CD4-positive, CD25-positive, alpha-beta regulatory T cell (primary cell): Measurements from ENCODE around the gene GTPBP6. TPM values are rescaled to one million over a fixed set of nuclear protein-coding genes. Genes with fewer than 3 reads are reported as not detected.
A peak's percentile ranks its signal among the peaks of the same experiment; 100 is the strongest.

Experiments used
- ATAC-seq, 2 donors: fragments of 150-1000 bp; cut with Tn5 transposase; one replicate each; pipeline ENCODE4 v1.10.0; 2021; ENCODE audit warnings: low read depth in 2 of 2, moderate number of reproducible peaks in 2 of 2, moderate library complexity in 1 of 2
- DNase-seq, 3 donors: peaks; one replicate each; pipeline versions ENCODE4 v3.0.0 to v3.0.0-alpha.2; 2012 to 2022; ENCODE audit warnings: mixed read lengths in 1 of 3
- H3K27ac ChIP-seq: one replicate; pipeline ENCODE4 v1.7.0; 2013; ENCODE audit warnings: mild to moderate bottlenecking, low read length; ENCODE audit not compliant: insufficient read depth, poor library complexity, severe bottlenecking
- H3K27me3 ChIP-seq: one replicate; pipeline ENCODE4 v1.7.0; 2013; ENCODE audit warnings: low read length; ENCODE audit not compliant: control insufficient read depth, insufficient read depth
- H3K36me3 ChIP-seq: one replicate; pipeline ENCODE4 v1.7.0; 2013; ENCODE audit warnings: mild to moderate bottlenecking, low read length, moderate library complexity; ENCODE audit not compliant: control insufficient read depth, insufficient read depth
- H3K4me1 ChIP-seq: 2 replicates; pipeline ENCODE4 v1.7.0; 2013; ENCODE audit warnings: mild to moderate bottlenecking, low read length; ENCODE audit not compliant: insufficient read depth, control insufficient read depth, poor library complexity, severe bottlenecking
- H3K4me3 ChIP-seq: one replicate; pipeline ENCODE4 v1.7.0; 2013; ENCODE audit warnings: low read depth, mild to moderate bottlenecking, low read length, moderate library complexity
- H3K9me3 ChIP-seq, 2 experiments: 1 replicate in 1 of 2; 2 replicates in 1 of 2; pipeline ENCODE4 v1.7.0; 2013; ENCODE audit warnings: low read length in 2 of 2, mild to moderate bottlenecking in 1 of 2, moderate library complexity in 1 of 2; ENCODE audit not compliant: control insufficient read depth in 2 of 2
- H3K27ac Mint-ChIP-seq, 3 donors: one replicate each; pipeline ENCODE4 v1.8.0; 2020 to 2022; ENCODE audit warnings: mild to moderate bottlenecking in 3 of 3, mixed read lengths in 3 of 3, moderate library complexity in 2 of 3
- H3K27me3 Mint-ChIP-seq: one replicate; pipeline ENCODE4 v1.8.0; 2022; ENCODE audit warnings: mild to moderate bottlenecking, mixed read lengths
- H3K36me3 Mint-ChIP-seq: one replicate; pipeline ENCODE4 v1.8.0; 2020; ENCODE audit warnings: mixed read lengths
- H3K4me1 Mint-ChIP-seq, 4 donors: one replicate each; pipeline ENCODE4 v1.8.0; 2020 to 2022; ENCODE audit warnings: mixed read lengths in 4 of 4, mild to moderate bottlenecking in 1 of 4
- H3K4me3 Mint-ChIP-seq, 4 donors: one replicate each; pipeline ENCODE4 v1.8.0; 2020 to 2022; ENCODE audit warnings: mild to moderate bottlenecking in 4 of 4, mixed read lengths in 4 of 4, moderate library complexity in 3 of 4
- H3K9me3 Mint-ChIP-seq, 7 donors: one replicate each; pipeline ENCODE4 v1.8.0; 2020 to 2022; ENCODE audit warnings: mixed read lengths in 7 of 7, mild to moderate bottlenecking in 3 of 7, moderate library complexity in 2 of 7
- polyA plus RNA-seq, 4 donors: library from polyadenylated mRNA; unstranded; fragments of 300-500 nt; fragmentation: Illumina TruSeq; gene quantifications; one replicate each; pipeline ENCODE4 v1.2.3, GENCODE V29; 2021
- total RNA-seq: library from RNA; stranded (reverse); gene quantifications from one replicate; pipeline ENCODE4 v1.2.3, GENCODE V29; 2022

GTPBP6 gene
- total and polyA plus RNA-seq, 5 donors from 2014 or later: 29.7 to 62.2 (median 36.7) TPM

GRCh38 chrX:336227-336626 is 17.6 kb upstream of the GTPBP6 start:
- H3K27ac Mint-ChIP-seq: no peak overlapping the region
- Histone ChIP-seq H3K36me3 (no peaks in the 10 kb centered on the region), H3K4me1 (peaks cover 4% of the 10 kb centered on the region), H3K9me3 (no peaks in the 10 kb centered on the region), H3K27ac (no peak overlapping the region), H3K27me3 (no peaks in the 10 kb centered on the region), H3K4me3 (no peak overlapping the region)
- peaks cover 14% of the 10 kb centered on the region for H3K36me3 Mint-ChIP-seq
- no peak for ATAC-seq
- H3K27me3 Mint-ChIP-seq: no peaks in the 10 kb centered on the region
- no peak overlapping the region for H3K4me3 Mint-ChIP-seq
- H3K4me1 Mint-ChIP-seq: peaks cover 0 to 2% (median 0%) of the 10 kb centered on the region in 4 donors
- DNase-seq: no peak
- peaks cover 0 to 8% (median 0%) of the 10 kb centered on the region in 7 donors for H3K9me3 Mint-ChIP-seq

GRCh38 chrX:335758-336155 is 17.2 kb upstream of the GTPBP6 start:
- no peaks in the 10 kb centered on the region for H3K36me3 ChIP-seq
- no peak for DNase-seq

GRCh38 chrX:334971-335757 is 16.6 kb upstream of the GTPBP6 start:
- no peak overlapping the region for H3K4me3 Mint-ChIP-seq
- H3K9me3 Mint-ChIP-seq: peaks cover 0 to 8% (median 0%) of the 10 kb centered on the region in 7 donors
- H3K27me3 ChIP-seq: no peaks in the 10 kb centered on the region
- no peaks in the 10 kb centered on the region for H3K27me3 Mint-ChIP-seq
- H3K36me3 ChIP-seq: no peaks in the 10 kb centered on the region
- peaks cover 14% of the 10 kb centered on the region for H3K36me3 Mint-ChIP-seq
- H3K4me1 ChIP-seq: peaks cover 8% of the 10 kb centered on the region
- H3K4me3 ChIP-seq: no peak overlapping the region
- no peak for DNase-seq
- H3K27ac ChIP-seq: no peak overlapping the region
- ATAC-seq: no peak
- peaks cover 0 to 2% (median 0%) of the 10 kb centered on the region in 4 donors for H3K4me1 Mint-ChIP-seq
- H3K27ac Mint-ChIP-seq: no peak overlapping the region
- no peaks in the 10 kb centered on the region for H3K9me3 ChIP-seq

More at GRCh38 chrX:335758-336155, 17.2 kb upstream of the GTPBP6 start:
- Histone ChIP-seq H3K27me3 (no peaks in the 10 kb centered on the region), H3K4me3 (no peak overlapping the region), H3K9me3 (no peaks in the 10 kb centered on the region), H3K4me1 (peaks cover 8% of the 10 kb centered on the region), H3K27ac (no peak overlapping the region)
- peaks cover 0 to 8% (median 0%) of the 10 kb centered on the region in 7 donors for H3K9me3 Mint-ChIP-seq
- H3K27ac Mint-ChIP-seq: no peak overlapping the region
- H3K36me3 Mint-ChIP-seq: peaks cover 14% of the 10 kb centered on the region
- no peak overlapping the region for H3K4me3 Mint-ChIP-seq
- no peak for ATAC-seq
- no peaks in the 10 kb centered on the region for H3K27me3 Mint-ChIP-seq
- H3K4me1 Mint-ChIP-seq: peaks cover 0 to 2% (median 0%) of the 10 kb centered on the region in 4 donors

GRCh38 chrX:334331-334891 is 15.8 kb upstream of the GTPBP6 start:
- no peaks in the 10 kb centered on the region for H3K27me3 ChIP-seq

DNA sequence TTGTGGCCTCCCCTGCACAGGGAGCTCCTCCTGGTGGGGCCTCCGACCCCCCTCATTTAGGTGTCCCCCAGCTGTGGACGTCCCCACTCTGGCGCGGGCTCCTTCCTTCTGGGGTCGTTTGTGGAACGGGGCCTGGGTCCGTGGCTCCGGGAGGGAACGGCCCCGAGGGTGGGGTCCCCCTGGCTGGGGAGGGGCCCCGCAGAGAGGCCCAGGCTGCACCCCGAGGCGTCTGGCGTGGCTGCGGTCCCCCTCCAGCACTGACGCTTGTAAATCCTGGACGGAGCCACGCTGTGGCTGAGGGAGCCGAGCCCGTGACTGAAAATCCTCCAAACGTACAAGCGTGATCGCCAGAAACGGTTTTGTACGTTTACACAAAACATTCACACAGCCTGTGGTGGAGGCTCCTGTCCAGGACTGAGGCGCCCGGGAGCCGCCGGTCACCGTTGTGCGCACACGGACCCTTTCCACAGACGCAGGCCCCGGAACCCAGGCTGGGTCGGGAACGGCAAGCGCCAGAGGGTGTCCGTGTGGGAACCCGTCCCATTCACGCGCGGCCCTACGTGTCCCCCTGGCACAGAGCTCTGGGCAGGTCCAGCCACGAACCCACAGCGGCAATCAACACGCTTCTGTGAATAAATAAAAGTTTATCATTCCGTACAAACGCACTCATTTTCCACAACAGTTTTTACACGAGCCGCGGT is 15.2 kb upstream of the GTPBP6 start:
- H3K4me3 Mint-ChIP-seq: no peak overlapping the region
- no peaks in the 10 kb centered on the region for H3K27me3 Mint-ChIP-seq
- H3K4me1 Mint-ChIP-seq: peaks cover 0 to 2% (median 0%) of the 10 kb centered on the region in 4 donors
- H3K27ac Mint-ChIP-seq: no peak overlapping the region
- ATAC-seq (no peak), DNase-seq (no peak)
- H3K4me1 ChIP-seq: peaks cover 8% of the 10 kb centered on the region
- no peaks in the 10 kb centered on the region for H3K27me3 ChIP-seq
- peaks cover 14% of the 10 kb centered on the region for H3K36me3 Mint-ChIP-seq
- no peak overlapping the region for H3K4me3 ChIP-seq
- H3K9me3 Mint-ChIP-seq: peaks cover 0 to 8% (median 0%) of the 10 kb centered on the region in 7 donors
- H3K27ac ChIP-seq: no peak overlapping the region
- H3K9me3 ChIP-seq: no peaks in the 10 kb centered on the region
- H3K36me3 ChIP-seq: no peaks in the 10 kb centered on the region

More at GRCh38 chrX:334331-334891, 15.8 kb upstream of the GTPBP6 start:
- no peak overlapping the region for H3K27ac ChIP-seq
- H3K4me3 ChIP-seq: no peak overlapping the region
- H3K9me3 Mint-ChIP-seq: peaks cover 0 to 8% (median 0%) of the 10 kb centered on the region in 7 donors
- H3K36me3 ChIP-seq: no peaks in the 10 kb centered on the region
- ATAC-seq (no peak), DNase-seq (no peak)
- H3K4me1 Mint-ChIP-seq: peaks cover 0 to 2% (median 0%) of the 10 kb centered on the region in 4 donors
- no peaks in the 10 kb centered on the region for H3K9me3 ChIP-seq
- no peak overlapping the region for H3K27ac Mint-ChIP-seq
- no peak overlapping the region for H3K4me3 Mint-ChIP-seq
- H3K36me3 Mint-ChIP-seq: peaks cover 14% of the 10 kb centered on the region
- peaks cover 8% of the 10 kb centered on the region for H3K4me1 ChIP-seq
- no peaks in the 10 kb centered on the region for H3K27me3 Mint-ChIP-seq

GRCh38 chrX:332916-333610 is 14.5 kb upstream of the GTPBP6 start:
- Mint-ChIP-seq H3K4me3 (peak overlapping the region in 2 of 4 donors; percentile 16 to 82), H3K27me3 (no peaks in the 10 kb centered on the region), H3K36me3 (peaks cover 13% of the 10 kb centered on the region), H3K4me1 (peaks cover 0 to 2% (median 0%) of the 10 kb centered on the region in 4 donors), H3K27ac (no peak overlapping the region), H3K9me3 (peaks cover 0 to 8% (median 0%) of the 10 kb centered on the region in 7 donors)
- H3K4me1 ChIP-seq: peaks cover 8% of the 10 kb centered on the region
- ATAC-seq (no peak), DNase-seq (no peak)
- H3K9me3 ChIP-seq: no peaks in the 10 kb centered on the region
- no peaks in the 10 kb centered on the region for H3K36me3 ChIP-seq
- H3K4me3 ChIP-seq: no peak overlapping the region
- no peaks in the 10 kb centered on the region for H3K27me3 ChIP-seq
- no peak overlapping the region for H3K27ac ChIP-seq

- DNase-seq (no peak), ATAC-seq (no peak)
- H3K36me3 Mint-ChIP-seq: peaks cover 11% of the 10 kb centered on the region
- H3K27ac Mint-ChIP-seq: no peak overlapping the region
- H3K4me3 Mint-ChIP-seq: peak overlapping the region in 2 of 4 donors; percentile 16 to 82
- H3K4me1 Mint-ChIP-seq: peaks cover 0 to 2% (median 0%) of the 10 kb centered on the region in 4 donors
- Histone ChIP-seq H3K27me3 (no peaks in the 10 kb centered on the region), H3K4me3 (no peak overlapping the region), H3K9me3 (no peaks in the 10 kb centered on the region), H3K4me1 (peaks cover 8% of the 10 kb centered on the region), H3K27ac (no peak overlapping the region), H3K36me3 (no peaks in the 10 kb centered on the region)
- H3K27me3 Mint-ChIP-seq: no peaks in the 10 kb centered on the region
- H3K9me3 Mint-ChIP-seq: peaks cover 0 to 7% (median 0%) of the 10 kb centered on the region in 7 donors
Observed at GRCh38 chrX:332496-332860, 13.9 kb upstream of the GTPBP6 start.
